B cell (primary cell): Measurements from ENCODE around the gene AOAH. TPM values are rescaled to one million over a fixed set of nuclear protein-coding genes. Genes with fewer than 3 reads are reported as not detected.

ENCODE experiments used
- ATAC-seq: fragments of 200-7000 bp; cut with Tn5 transposase; one replicate; pipeline ENCODE4 v1.10.0; 2021; ENCODE audit warnings: low read depth, mild to moderate bottlenecking, moderate number of reproducible peaks, moderate library complexity
- CTCF ChIA-PET: fragments of 350-600 bp; sonication (Branson Sonifier 250); formaldehyde crosslinking; loops from one replicate; lab custom pipeline; 2021; ENCODE audit warnings: antibody characterized with exemption, inconsistent platforms; lab: Charles Lee
- POLR2A ChIA-PET: fragments of 350-600 bp; sonication (Branson Sonifier 250); formaldehyde crosslinking; loops from one replicate; lab custom pipeline; 2021; ENCODE audit warnings: antibody characterized with exemption; lab: Charles Lee
- DNase-seq: peaks from one replicate; pipeline ENCODE4 v3.0.0; 2013
- H2AFZ ChIP-seq: 2 replicates; pipeline ENCODE4 v1.6.1; 2012; ENCODE audit warnings: mild to moderate bottlenecking, low read depth, low read length; ENCODE audit not compliant: insufficient read depth, poor library complexity, severe bottlenecking
- H3K27ac ChIP-seq, 2 donors: 1 replicate in 1 of 2; 2 replicates in 1 of 2; pipeline ENCODE4 v1.5.1; 2012 to 2013; ENCODE audit warnings: low read length in 2 of 2, mild to moderate bottlenecking in 2 of 2, moderate library complexity in 1 of 2
- H3K27me3 ChIP-seq, 4 experiments: fragments of 200-600 bp in 1 of 4; sonication (generic) in 1 of 4; replicated peaks in 1 of 4; 1 replicate in 2 of 4; 2 replicates in 2 of 4; pipeline versions ENCODE4 v1.6.1 to v1.7.0; 2013 to 2016; ENCODE audit warnings: low read length in 3 of 4, mild to moderate bottlenecking in 2 of 4, mixed read lengths in 1 of 4, moderate library complexity in 1 of 4; ENCODE audit not compliant: insufficient read depth in 4 of 4, control insufficient read depth in 3 of 4; ENCODE audit errors: control extremely low read depth in 1 of 4
- H3K36me3 ChIP-seq, 2 experiments: replicated peaks in 1 of 2; 1 replicate in 1 of 2; 2 replicates in 1 of 2; pipeline versions ENCODE4 v1.6.1 to v1.7.1; 2013; ENCODE audit warnings: low read length in 1 of 2; ENCODE audit not compliant: insufficient read depth in 2 of 2, control insufficient read depth in 1 of 2; ENCODE audit errors: control extremely low read depth in 1 of 2, extremely low read depth in 1 of 2
- H3K4me1 ChIP-seq, 2 donors: fragments of 200-600 bp in 1 of 2; sonication (generic) in 1 of 2; 1 replicate in 1 of 2; 2 replicates in 1 of 2; pipeline versions ENCODE4 v1.5.1 to v1.6.1; 2013 to 2017; ENCODE audit warnings: low read length in 2 of 2; ENCODE audit not compliant: control insufficient read depth in 2 of 2, insufficient read depth in 2 of 2
- H3K4me2 ChIP-seq: replicated peaks from 2 replicates; pipeline ENCODE3; 2012; ENCODE audit warnings: mild to moderate bottlenecking, low read depth, low read length; ENCODE audit not compliant: poor library complexity, severe bottlenecking
- H3K4me3 ChIP-seq, 5 experiments: fragments of 200-600 bp in 1 of 5; sonication (generic) in 1 of 5; 1 replicate in 3 of 5; 2 replicates in 2 of 5; pipeline versions ENCODE4 v1.5.1 to v1.7.0; 2011 to 2016; ENCODE audit warnings: low read length in 4 of 5, mild to moderate bottlenecking in 4 of 5, low read depth in 2 of 5, control low read depth in 1 of 5, moderate library complexity in 1 of 5; ENCODE audit not compliant: insufficient read depth in 1 of 5; ENCODE audit errors: control extremely low read depth in 1 of 5, extremely low read depth in 1 of 5
- H3K79me2 ChIP-seq: fragments of 200-600 bp; sonication (generic); one replicate; pipeline ENCODE4 v1.6.0; 2016; ENCODE audit warnings: low read length; ENCODE audit not compliant: control insufficient read depth, insufficient read depth
- H3K9ac ChIP-seq: fragments of 200-600 bp; sonication (generic); 2 replicates; pipeline ENCODE4 v1.6.1; 2017; ENCODE audit warnings: mild to moderate bottlenecking, low read length, moderate library complexity
- H3K9me3 ChIP-seq, 3 donors: one replicate each; pipeline versions ENCODE4 v1.6.1 to v1.7.1; 2013; ENCODE audit warnings: low read length in 2 of 3; ENCODE audit not compliant: control insufficient read depth in 2 of 3, insufficient read depth in 1 of 3; ENCODE audit errors: control extremely low read depth in 1 of 3
- H4K20me1 ChIP-seq: 2 replicates; pipeline ENCODE4 v1.6.0; 2012; ENCODE audit warnings: mild to moderate bottlenecking, low read length; ENCODE audit not compliant: insufficient read depth, control insufficient read depth, poor library complexity, severe bottlenecking
- H3K27ac Mint-ChIP-seq: one replicate; pipeline ENCODE4 v1.8.0; 2021; ENCODE audit warnings: mixed read lengths
- H3K27me3 Mint-ChIP-seq: one replicate; pipeline ENCODE4 v1.8.0; 2021; ENCODE audit warnings: mixed read lengths
- H3K4me1 Mint-ChIP-seq: one replicate; pipeline ENCODE4 v1.8.0; 2021; ENCODE audit warnings: mixed read lengths
- H3K4me3 Mint-ChIP-seq: one replicate; pipeline ENCODE4 v1.8.0; 2021; ENCODE audit warnings: mixed read lengths
- H3K9me3 Mint-ChIP-seq: one replicate; pipeline ENCODE4 v1.8.0; 2022; ENCODE audit warnings: mixed read lengths; ENCODE audit not compliant: insufficient read depth
- CTCF ChIP-seq: fragments of 200-600 bp; IDR thresholded peaks from one replicate; pipeline ENCODE4 v1.8.0; 2022; ENCODE audit warnings: antibody characterized with exemption, mild to moderate bottlenecking
- EZH2 ChIP-seq: IDR thresholded peaks from 2 replicates; pipeline ENCODE4 v1.6.1; 2012; ENCODE audit warnings: borderline replicate concordance, low read depth, mild to moderate bottlenecking, moderate library complexity, low read length; ENCODE audit not compliant: insufficient read depth, poor library complexity, severe bottlenecking
- WGBS: methylation state at CpG from one replicate; pipeline ENCODE4 v1.1.5; 2013; ENCODE audit warnings: missing lambda C conversion rate; ENCODE audit not compliant: insufficient coverage; 5-methylcytosine and 5-hydroxymethylcytosine counted together
- intact Hi-C: fragments of 100-400 bp; cut with micrococcal nuclease; formaldehyde crosslinking; loops from one replicate; pipeline ENCODE4 v1.10.0; 2022
- polyA plus RNA-seq: library from polyadenylated mRNA; depleted of rRNA; stranded (reverse); fragments of >200 nt; gene quantifications from 2 replicates; pipeline ENCODE4 v1.2.3, GENCODE V29; 2012
- total RNA-seq, 2 donors: library from RNA; stranded (reverse); fragments of 120-200 nt in 1 of 2; gene quantifications; 1 replicate in 1 of 2; 2 replicates in 1 of 2; pipeline versions ENCODE4 v1.2.3 to v1.2.4, GENCODE V29; 2013 to 2022

The AOAH gene
- total and polyA plus RNA-seq, 2 donors (not counting 1 experiment from before 2014, with no cell fraction given), result 2.6 to 5.0 TPM

GRCh38 chr7:36617408-36617807 is 106.9 kb downstream of the AOAH start:
- Mint-ChIP-seq H3K9me3 (no peaks in the 10 kb centered on the region), H3K4me1 (peaks cover 20% of the 10 kb centered on the region), H3K4me3 (no peak overlapping the region), H3K27me3 (no peaks in the 10 kb centered on the region), H3K27ac (no peak overlapping the region)
- Histone ChIP-seq H3K9me3 (no peaks in the 10 kb centered on the region), H3K27ac (no peak overlapping the region), H3K9ac (no peak overlapping the region), H3K79me2 (no peaks in the 10 kb centered on the region), H2AFZ (no peak overlapping the region), H3K27me3 (no peaks in the 10 kb centered on the region), H4K20me1 (no peaks in the 10 kb centered on the region), H3K4me3 (no peak overlapping the region), H3K4me2 (no peak overlapping the region), H3K4me1 (peaks cover 14 to 23% of the 10 kb centered on the region in 2 donors), H3K36me3 (no peaks in the 10 kb centered on the region)
- no peak for TF ChIP-seq CTCF
- no peak for TF ChIP-seq EZH2
- no CpG with 5 or more reads among the region's 1 CpG for WGBS
- ChIA-PET CTCF (no interaction called here), POLR2A (no interaction called here)
- intact Hi-C loops, result no loop called here
- DNase-seq (no peak), ATAC-seq (no peak)

GRCh38 chr7:36615852-36616540 is 108.3 kb downstream of the AOAH start:
- TF ChIP-seq CTCF, result no peak
- TF ChIP-seq EZH2, result no peak
- ATAC-seq, result no peak
- Histone ChIP-seq H3K79me2 (no peaks in the 10 kb centered on the region), H3K27me3 (no peaks in the 10 kb centered on the region), H3K36me3 (no peaks in the 10 kb centered on the region), H3K4me2 (no peak overlapping the region), H3K4me1 (peaks cover 2 to 11% of the 10 kb centered on the region in 2 donors), H3K27ac (no peak overlapping the region), H3K4me3 (no peak overlapping the region), H4K20me1 (no peaks in the 10 kb centered on the region), H2AFZ (no peak overlapping the region), H3K9ac (no peak overlapping the region), H3K9me3 (no peaks in the 10 kb centered on the region)
- DNase-seq, result no peak
- H3K27me3 Mint-ChIP-seq, result no peaks in the 10 kb centered on the region
- ChIA-PET CTCF (interaction anchor here (1.0 kb wide), 1 partner anchor 12 kb away, joined by 3 read pairs; no protein-coding TSS in a partner anchor), POLR2A (no interaction called here)
- H3K4me1 Mint-ChIP-seq, result peaks cover 8% of the 10 kb centered on the region
- no peaks in the 10 kb centered on the region for H3K9me3 Mint-ChIP-seq
- WGBS, result 98% methylated on average over 8 of the region's 10 CpGs
- intact Hi-C loops, result no loop called here
- H3K4me3 Mint-ChIP-seq, result no peak overlapping the region
- H3K27ac Mint-ChIP-seq, result no peak overlapping the region
